Mesenchymal stem cell (in vitro differentiated cells and primary cell): ENCODE results near the gene PYGO1.

ENCODE experiments used
- DNase-seq: peaks from one replicate; pipeline ENCODE4 v3.0.0-alpha.2; 2013
- H2AFZ ChIP-seq: one replicate; pipeline ENCODE4 v1.6.1; 2013; ENCODE audit warnings: low read depth, mild to moderate bottlenecking, control low read depth, inconsistent platforms, low read length, moderate library complexity
- H2AK5ac ChIP-seq: 2 replicates; pipeline ENCODE4 v1.6.1; 2013; ENCODE audit warnings: low read length, moderate library complexity, mild to moderate bottlenecking, inconsistent platforms; ENCODE audit not compliant: severe bottlenecking
- H2BK120ac ChIP-seq: one replicate; pipeline ENCODE4 v1.6.1; 2013; ENCODE audit warnings: low read depth, mild to moderate bottlenecking, inconsistent platforms, low read length, moderate library complexity
- H2BK12ac ChIP-seq, 2 experiments: one replicate each; pipeline ENCODE4 v1.6.1; 2013; ENCODE audit warnings: inconsistent platforms in 2 of 2, low read length in 2 of 2, mild to moderate bottlenecking in 2 of 2, moderate library complexity in 2 of 2, control low read depth in 1 of 2
- H2BK15ac ChIP-seq: one replicate; pipeline ENCODE4 v1.6.1; 2013; ENCODE audit warnings: mild to moderate bottlenecking, low read depth, inconsistent platforms; ENCODE audit not compliant: poor library complexity, severe bottlenecking
- H2BK5ac ChIP-seq: 2 replicates; pipeline ENCODE4 v1.6.1; 2013; ENCODE audit warnings: low read depth, mild to moderate bottlenecking, low read length, control low read depth, inconsistent platforms; ENCODE audit not compliant: poor library complexity, severe bottlenecking
- H3K14ac ChIP-seq, 2 experiments: one replicate each; pipeline ENCODE4 v1.6.1; 2013; ENCODE audit warnings: inconsistent platforms in 2 of 2, low read length in 2 of 2, control low read depth in 1 of 2, mild to moderate bottlenecking in 1 of 2, moderate library complexity in 1 of 2
- H3K18ac ChIP-seq, 2 experiments: one replicate each; pipeline ENCODE4 v1.6.1; 2013; ENCODE audit warnings: inconsistent platforms in 2 of 2, low read length in 2 of 2, control low read depth in 1 of 2, low read depth in 1 of 2, mild to moderate bottlenecking in 1 of 2
- H3K23ac ChIP-seq, 2 experiments: one replicate each; pipeline ENCODE4 v1.6.1; 2013; ENCODE audit warnings: inconsistent platforms in 2 of 2, low read length in 2 of 2, mild to moderate bottlenecking in 2 of 2, moderate library complexity in 2 of 2, control low read depth in 1 of 2
- H3K27ac ChIP-seq: 2 replicates; pipeline ENCODE4 v1.5.1; 2013; ENCODE audit warnings: mild to moderate bottlenecking, moderate library complexity, low read length, control low read depth, inconsistent platforms; ENCODE audit not compliant: poor library complexity, severe bottlenecking
- H3K27me3 ChIP-seq, 2 experiments: 2 replicates each; pipeline versions ENCODE4 v1.6.1 to v1.7.0; 2013; ENCODE audit warnings: low read length in 2 of 2, mild to moderate bottlenecking in 2 of 2, moderate library complexity in 2 of 2, control low read depth in 1 of 2, inconsistent platforms in 1 of 2; ENCODE audit not compliant: control insufficient read depth in 1 of 2, insufficient read depth in 1 of 2
- H3K36me3 ChIP-seq, 2 experiments: 2 replicates each; pipeline versions ENCODE4 v1.6.1 to v1.7.0; 2013; ENCODE audit warnings: low read length in 2 of 2, control low read depth in 1 of 2, inconsistent platforms in 1 of 2, low read depth in 1 of 2, mild to moderate bottlenecking in 1 of 2; ENCODE audit not compliant: insufficient read depth in 2 of 2, control insufficient read depth in 1 of 2
- H3K4ac ChIP-seq, 2 experiments: one replicate each; pipeline ENCODE4 v1.6.1; 2013; ENCODE audit warnings: inconsistent platforms in 2 of 2, low read length in 2 of 2, mild to moderate bottlenecking in 2 of 2, moderate library complexity in 2 of 2, control low read depth in 1 of 2, low read depth in 1 of 2
- H3K4me1 ChIP-seq: 2 replicates; pipeline ENCODE4 v1.6.1; 2013; ENCODE audit warnings: low read depth, low read length, control low read depth; ENCODE audit not compliant: control insufficient read depth, insufficient read depth
- H3K4me2 ChIP-seq: 2 replicates; pipeline ENCODE4 v1.6.1; 2013; ENCODE audit warnings: low read length, mild to moderate bottlenecking, inconsistent platforms; ENCODE audit not compliant: poor library complexity, severe bottlenecking
- H3K4me3 ChIP-seq, 2 experiments: 2 replicates each; pipeline versions ENCODE4 v1.5.1 to v1.7.0; 2013; ENCODE audit warnings: low read length in 2 of 2, mild to moderate bottlenecking in 2 of 2, control low read depth in 1 of 2, low read depth in 1 of 2; ENCODE audit not compliant: insufficient read depth in 1 of 2
- H3K79me1 ChIP-seq: replicated peaks from 2 replicates; pipeline ENCODE4 v1.6.1; 2013; ENCODE audit warnings: mild to moderate bottlenecking, control low read depth, low read length, inconsistent platforms; ENCODE audit not compliant: poor library complexity, severe bottlenecking
- H3K9ac ChIP-seq: 2 replicates; pipeline ENCODE4 v1.7.0; 2013; ENCODE audit warnings: mild to moderate bottlenecking, low read length, moderate library complexity
- H3K9me3 ChIP-seq: 2 replicates; pipeline ENCODE4 v1.7.0; 2013; ENCODE audit warnings: mild to moderate bottlenecking, low read length; ENCODE audit not compliant: control insufficient read depth
- H4K8ac ChIP-seq: one replicate; pipeline ENCODE4 v1.6.1; 2013; ENCODE audit warnings: inconsistent platforms, mild to moderate bottlenecking, low read length, moderate library complexity
- H4K91ac ChIP-seq: one replicate; pipeline ENCODE4 v1.6.1; 2013; ENCODE audit warnings: mild to moderate bottlenecking, low read length, inconsistent platforms
- WGBS: methylation state at CpG from one replicate; pipeline ENCODE4 v1.1.7; 2013; ENCODE audit warnings: mixed read lengths; 5-methylcytosine and 5-hydroxymethylcytosine counted together

PYGO1 gene

GRCh38 chr15:55589287-55589686, 1.1 kb upstream of the PYGO1 start:
- Histone ChIP-seq H2BK12ac (peak overlapping the region in 1 of 2 experiments; percentile 76), H2BK120ac (no peak overlapping the region), H3K4me3 (peak overlapping the region in 1 of 2 experiments; percentile 83), H2BK5ac (no peak overlapping the region), H3K79me1 (peaks cover 6% of the 10 kb centered on the region), H3K4me1 (peaks cover 2% of the 10 kb centered on the region), H3K9ac (peak overlapping the region; percentile 90), H3K14ac (no peak overlapping the region), H3K27me3 (no peaks in the 10 kb centered on the region), H4K91ac (no peak overlapping the region), H2AK5ac (no peak overlapping the region), H3K18ac (no peak overlapping the region), H3K4ac (no peak overlapping the region), H3K9me3 (no peaks in the 10 kb centered on the region), H3K36me3 (no peaks in the 10 kb centered on the region), H4K8ac (no peak overlapping the region), H2AFZ (no peak overlapping the region), H3K23ac (no peak overlapping the region), H3K27ac (no peak overlapping the region), H2BK15ac (no peak overlapping the region), H3K4me2 (no peak overlapping the region)
- 81% methylated on average over 10 of the region's 10 CpGs for WGBS
- peak; percentile 4 for DNase-seq

- Histone ChIP-seq H3K9me3 (no peaks in the 10 kb centered on the region), H3K79me1 (peaks cover 9% of the 10 kb centered on the region), H3K27ac (peak overlapping the region; percentile 49), H2AK5ac (no peak overlapping the region), H4K8ac (peak overlapping the region; percentile 88), H3K23ac (peak overlapping the region in 1 of 2 experiments; percentile 9), H3K4me1 (peaks cover 2% of the 10 kb centered on the region), H2BK12ac (peak overlapping the region in 1 of 2 experiments; percentile 21), H3K4ac (peak overlapping the region; percentile 75 to 81), H4K91ac (peak overlapping the region; percentile 68), H3K36me3 (no peaks in the 10 kb centered on the region), H2BK15ac (peak overlapping the region; percentile 93), H2AFZ (peak overlapping the region; percentile 46), H2BK5ac (no peak overlapping the region), H3K4me2 (peak overlapping the region; percentile 95), H2BK120ac (peak overlapping the region; percentile 89), H3K18ac (peak overlapping the region; percentile 62 to 71), H3K4me3 (peak overlapping the region; percentile 75 to 83), H3K14ac (peak overlapping the region in 1 of 2 experiments; percentile 53), H3K27me3 (no peaks in the 10 kb centered on the region), H3K9ac (peak overlapping the region; percentile 90)
- no peak for DNase-seq
- 13% methylated on average over 19 of the region's 19 CpGs for WGBS
These were observed 620 bp upstream of the PYGO1 start for GRCh38 chr15:55588815-55589115.

- peak overlapping the region; percentile 86 for H3K4me2 ChIP-seq
- H3K23ac ChIP-seq, result peak overlapping the region in 1 of 2 experiments; percentile 59
- H3K9me3 ChIP-seq, result no peaks in the 10 kb centered on the region
- peak overlapping the region; percentile 73 for H2BK120ac ChIP-seq
- WGBS, result 4% methylated on average over 57 of the region's 65 CpGs
- H3K79me1 ChIP-seq, result peaks cover 9% of the 10 kb centered on the region
- H3K36me3 ChIP-seq, result no peaks in the 10 kb centered on the region
- peak overlapping the region; percentile 75 to 83 for H3K4me3 ChIP-seq
- peak overlapping the region; percentile 89 to 91 for H3K18ac ChIP-seq
- peak overlapping the region; percentile 91 for H3K9ac ChIP-seq
- peak overlapping the region; percentile 68 for H3K27ac ChIP-seq
- peak overlapping the region in 1 of 2 experiments; percentile 39 for H2BK12ac ChIP-seq
- H3K4ac ChIP-seq, result peak overlapping the region in 1 of 2 experiments; percentile 82
- no peak overlapping the region for H2AK5ac ChIP-seq
- H3K4me1 ChIP-seq, result peaks cover 2% of the 10 kb centered on the region
- peak overlapping the region; percentile 89 for H4K8ac ChIP-seq
- DNase-seq, result peak; percentile 72
- H2BK15ac ChIP-seq, result peak overlapping the region; percentile 93
- peak overlapping the region in 1 of 2 experiments; percentile 74 for H3K14ac ChIP-seq
- peak overlapping the region; percentile 24 for H2BK5ac ChIP-seq
- H3K27me3 ChIP-seq, result no peaks in the 10 kb centered on the region
- H4K91ac ChIP-seq, result peak overlapping the region; percentile 75
- peak overlapping the region; percentile 60 for H2AFZ ChIP-seq
These were observed 650 bp downstream of the PYGO1 start for GRCh38 chr15:55587321-55588069.

GRCh38 chr15:55586808-55587207, 1.3 kb downstream of the PYGO1 start:
- Histone ChIP-seq H2BK15ac (no peak overlapping the region), H4K8ac (no peak overlapping the region), H3K36me3 (no peaks in the 10 kb centered on the region), H3K14ac (no peak overlapping the region), H3K18ac (no peak overlapping the region), H2AK5ac (no peak overlapping the region), H3K9ac (peak overlapping the region; percentile 91), H3K27me3 (no peaks in the 10 kb centered on the region), H3K27ac (no peak overlapping the region), H3K4me3 (peak overlapping the region in 1 of 2 experiments; percentile 83), H4K91ac (no peak overlapping the region), H2AFZ (no peak overlapping the region), H3K4me2 (peak overlapping the region; percentile 86), H2BK12ac (no peak overlapping the region), H3K4ac (no peak overlapping the region), H3K23ac (no peak overlapping the region), H3K9me3 (no peaks in the 10 kb centered on the region), H2BK120ac (no peak overlapping the region), H2BK5ac (no peak overlapping the region), H3K79me1 (peaks cover 9% of the 10 kb centered on the region), H3K4me1 (peaks cover 2% of the 10 kb centered on the region)
- WGBS, result 76% methylated on average over 3 of the region's 3 CpGs
- peak; percentile 28 for DNase-seq
